Measurements from ENCODE around the gene FHL3. TPM values are rescaled to one million over a fixed set of nuclear protein-coding genes. Genes with fewer than 3 reads are reported as not detected.

The FHL3 gene
- total RNA-seq, 1 donor: 8.3 TPM

GRCh38 chr1:37951041-37951782 is 54.1 kb downstream of the FHL3 start:
- Histone ChIP-seq H3K4me1 (ENCODE audit: insufficient read depth, low read length) (peaks cover 17% of the 10 kb centered on the region), H3K4me3 (ENCODE audit: low read length) (no peak overlapping the region), H3K27me3 (ENCODE audit: insufficient read depth, low read length) (no peaks in the 10 kb centered on the region), H3K9me3 (ENCODE audit: low read depth, low read length) (no peaks in the 10 kb centered on the region)

DNA sequence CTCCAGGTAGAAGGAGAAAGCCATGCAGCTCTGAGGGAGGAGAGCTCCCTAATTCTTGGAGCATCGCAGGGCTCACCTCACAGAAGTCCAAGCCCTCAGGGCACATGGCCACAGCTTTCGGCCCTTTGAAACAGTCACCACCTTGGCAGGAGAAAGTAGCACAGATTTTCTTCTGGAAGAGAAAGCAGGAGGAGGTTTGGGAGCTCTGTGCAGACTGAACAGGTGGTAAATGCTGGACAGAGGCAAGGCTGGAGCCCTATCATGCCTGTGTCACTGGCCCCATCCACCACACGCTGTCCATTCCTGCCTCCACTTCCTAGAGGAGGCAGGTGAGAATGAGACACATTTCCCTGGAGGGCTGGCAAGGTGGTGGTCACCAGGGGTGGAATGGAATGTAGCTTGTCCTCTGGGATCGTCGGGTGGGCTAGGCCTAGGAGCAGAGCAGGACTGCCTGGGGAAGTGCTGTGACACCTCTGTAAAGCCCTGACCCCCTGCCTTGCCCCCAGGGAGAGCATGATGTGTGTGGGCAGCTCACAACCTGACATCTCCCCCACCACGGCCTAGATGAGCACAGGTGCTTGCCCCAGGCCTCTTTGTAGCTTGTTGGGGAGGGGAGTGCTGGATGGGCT is 55.7 kb downstream of the FHL3 start:
- no peak overlapping the region for H3K4me3 ChIP-seq (ENCODE audit: low read length)

DNA sequence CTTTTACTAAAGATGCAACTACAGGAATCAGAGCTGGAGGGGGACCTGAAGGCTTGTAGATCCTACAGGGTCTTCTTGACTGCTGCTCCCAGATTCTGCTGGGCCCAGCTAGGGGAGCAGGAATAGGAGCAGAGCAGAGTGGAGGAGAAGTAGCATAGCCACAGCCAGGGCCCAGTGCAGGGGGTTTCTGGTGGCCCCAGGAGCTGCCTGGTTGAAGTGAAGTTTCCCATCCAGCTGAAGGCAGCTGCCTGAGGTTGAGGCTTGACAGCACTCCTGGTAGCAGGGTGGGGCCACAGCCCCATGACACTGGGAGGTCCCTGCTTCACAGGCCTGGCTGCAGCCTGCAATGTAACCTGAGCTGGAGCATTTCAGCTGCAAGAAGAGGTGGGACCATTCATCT is 56.5 kb downstream of the FHL3 start:
- no peaks in the 10 kb centered on the region for H3K27me3 ChIP-seq (ENCODE audit: insufficient read depth, low read length)

More for the DNA sequence above, 55.7 kb downstream of the FHL3 start:
- no peaks in the 10 kb centered on the region for H3K27me3 ChIP-seq (ENCODE audit: insufficient read depth, low read length)
- H3K9me3 ChIP-seq (ENCODE audit: low read depth, low read length): no peaks in the 10 kb centered on the region
- peaks cover 24% of the 10 kb centered on the region for H3K4me1 ChIP-seq (ENCODE audit: insufficient read depth, low read length)

DNA sequence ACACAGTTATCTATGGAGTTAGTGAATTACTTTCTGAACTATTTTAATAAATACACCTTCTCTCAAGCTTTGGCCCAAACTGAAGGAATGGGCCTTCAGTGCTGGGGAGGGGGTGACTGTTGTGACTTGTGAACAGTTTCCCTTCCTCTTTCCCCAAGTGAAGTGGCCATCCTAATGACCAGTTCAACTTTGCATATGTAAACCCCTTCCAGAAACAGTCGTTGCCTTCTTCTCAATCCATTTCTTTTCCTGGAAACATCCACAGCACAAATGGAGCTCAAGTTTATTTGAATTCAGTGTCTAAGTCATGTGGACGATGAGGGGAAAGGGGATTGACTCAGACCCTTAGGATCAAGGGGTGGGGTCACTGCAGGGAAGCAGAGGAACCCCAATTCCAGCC is 57.1 kb downstream of the FHL3 start:
- peaks cover 24% of the 10 kb centered on the region for H3K4me1 ChIP-seq (ENCODE audit: insufficient read depth, low read length)
- H3K4me3 ChIP-seq (ENCODE audit: low read length): no peak overlapping the region
- H3K27me3 ChIP-seq (ENCODE audit: insufficient read depth, low read length): no peaks in the 10 kb centered on the region
- no peaks in the 10 kb centered on the region for H3K9me3 ChIP-seq (ENCODE audit: low read depth, low read length)

More for the DNA sequence above, 56.5 kb downstream of the FHL3 start:
- Histone ChIP-seq H3K9me3 (ENCODE audit: low read depth, low read length) (no peaks in the 10 kb centered on the region), H3K4me3 (ENCODE audit: low read length) (no peak overlapping the region), H3K4me1 (ENCODE audit: insufficient read depth, low read length) (peaks cover 24% of the 10 kb centered on the region)

DNA sequence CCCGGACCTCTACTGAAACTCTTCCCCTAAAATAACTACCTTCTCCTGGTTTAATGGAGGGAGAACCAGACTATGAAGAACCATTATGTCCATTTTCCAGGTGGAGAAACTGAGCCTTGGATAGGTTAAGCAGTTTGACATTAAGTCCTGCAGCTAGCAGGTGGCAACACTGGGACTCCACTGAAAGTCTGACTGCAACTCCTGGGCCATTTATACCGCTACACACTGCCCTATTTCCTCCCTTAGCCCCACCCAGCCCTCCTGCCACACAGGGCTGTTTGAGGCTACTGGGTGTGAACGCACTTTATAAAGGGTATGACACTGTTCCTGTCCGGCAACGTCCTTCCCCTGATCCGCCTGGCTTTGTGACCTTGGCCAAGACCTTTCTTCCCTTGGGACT is 58.0 kb downstream of the FHL3 start:
- H3K4me3 ChIP-seq (ENCODE audit: low read length): peak overlapping the region; percentile 55
- no peaks in the 10 kb centered on the region for H3K27me3 ChIP-seq (ENCODE audit: insufficient read depth, low read length)
- H3K4me1 ChIP-seq (ENCODE audit: insufficient read depth, low read length): peaks cover 24% of the 10 kb centered on the region
- no peaks in the 10 kb centered on the region for H3K9me3 ChIP-seq (ENCODE audit: low read depth, low read length)

Other genes starting within 250 kb of the FHL3 start
- gene EPHA10, start 240.4 kb downstream of the FHL3 start, total RNA-seq: not detected
- gene MANEAL, start 211.7 kb downstream of the FHL3 start, total RNA-seq: 0.42 TPM
- 8.5 TPM for gene C1orf122, start 197.7 kb downstream of the FHL3 start, total RNA-seq
- 22.2 TPM for gene YRDC, start 197.3 kb downstream of the FHL3 start, total RNA-seq
- 8.2 TPM for gene MTF1, start 145.9 kb downstream of the FHL3 start, total RNA-seq
- gene INPP5B, start 58.5 kb downstream of the FHL3 start, total RNA-seq: 18.6 TPM
- 65.1 TPM for gene SF3A3, start 15.5 kb downstream of the FHL3 start, total RNA-seq
- 18.2 TPM for gene UTP11, start 7.2 kb upstream of the FHL3 start, total RNA-seq
- 0.10 TPM for gene POU3F1, start 41.3 kb upstream of the FHL3 start, total RNA-seq